Urothelium cell line (cell line): ENCODE measurements around the gene CACNA1I.
A peak's percentile ranks its signal among the peaks of the same experiment; 100 is the strongest.

Experiments
- DNase-seq: peaks from one replicate; pipeline ENCODE4 v3.0.0; 2011; ENCODE audit warnings: low spot score, mixed read lengths
- FAIRE-seq: peaks from 2 replicates; lab custom pipeline; 2011; peaks lifted over from hg19 to GRCh38; lab: Jason Lieb, UNC

The CACNA1I gene

GRCh38 chr22:39646398-39647063 lies 76.0 kb downstream of the CACNA1I start:
- no peak for FAIRE-seq

GRCh38 chr22:39647836-39648629 lies 77.5 kb downstream of the CACNA1I start:
- FAIRE-seq (no peak), DNase-seq (no peak)

More at GRCh38 chr22:39646398-39647063, 76.0 kb downstream of the CACNA1I start:
- no peak for DNase-seq

GRCh38 chr22:39648630-39648950 lies 78.0 kb downstream of the CACNA1I start:
- no peak for FAIRE-seq
- no peak for DNase-seq

GRCh38 chr22:39649500-39650089 lies 79.0 kb downstream of the CACNA1I start:
- no peak for FAIRE-seq
- no peak for DNase-seq

- no peak for DNase-seq
These were observed 80.8 kb downstream of the CACNA1I start for GRCh38 chr22:39651053-39651996.

GRCh38 chr22:39652990-39653786 lies 82.6 kb downstream of the CACNA1I start:
- FAIRE-seq (no peak), DNase-seq (no peak)

More at GRCh38 chr22:39651053-39651996, 80.8 kb downstream of the CACNA1I start:
- no peak for FAIRE-seq

- no peak for DNase-seq
These were observed 83.2 kb downstream of the CACNA1I start for GRCh38 chr22:39653787-39654077.

GRCh38 chr22:39654131-39654926 lies 83.8 kb downstream of the CACNA1I start:
- DNase-seq: no peak
- FAIRE-seq: no peak

More at GRCh38 chr22:39653787-39654077, 83.2 kb downstream of the CACNA1I start:
- no peak for FAIRE-seq

- DNase-seq (no peak), FAIRE-seq (no peak)
These were observed 84.5 kb downstream of the CACNA1I start for GRCh38 chr22:39655004-39655579.

- FAIRE-seq (peak; percentile 85), DNase-seq (no peak)
These were observed 85.3 kb downstream of the CACNA1I start for GRCh38 chr22:39655831-39656230.

GRCh38 chr22:39656495-39657490 lies 86.2 kb downstream of the CACNA1I start:
- peak; percentile 75 for FAIRE-seq
- peak; percentile 49 for DNase-seq

GRCh38 chr22:39658367-39658766 lies 87.8 kb downstream of the CACNA1I start:
- DNase-seq (no peak), FAIRE-seq (no peak)

- DNase-seq: no peak
- FAIRE-seq: peak; percentile 52
These were observed 88.4 kb downstream of the CACNA1I start for GRCh38 chr22:39658806-39659463.

- no peak for FAIRE-seq
- no peak for DNase-seq
These were observed 90.9 kb downstream of the CACNA1I start for GRCh38 chr22:39661501-39661841.

GRCh38 chr22:39661842-39662685 lies 91.5 kb downstream of the CACNA1I start:
- no peak for FAIRE-seq
- no peak for DNase-seq

GRCh38 chr22:39662686-39663052 lies 92.1 kb downstream of the CACNA1I start:
- FAIRE-seq (no peak), DNase-seq (no peak)

GRCh38 chr22:39663751-39664150 lies 93.2 kb downstream of the CACNA1I start:
- FAIRE-seq: no peak
- DNase-seq: no peak
